ENCODE results near the gene CTNND2.

The CTNND2 gene

GRCh38 chr5:11809407-11809806 lies 94.8 kb downstream of the CTNND2 start (continued):
- TF ChIP-seq HIC1 (tag by site-specific recombination; IDR thresholded peaks at IDR 0.05) (no peak), ZNF549 (tag by site-specific recombination; IDR thresholded peaks at IDR 0.05) (no peak), ZNF391 (tag by site-specific recombination; IDR thresholded peaks at IDR 0.05; ENCODE audit: borderline replicate concordance, low read depth) (no peak), ZNF560 (tag by site-specific recombination; IDR thresholded peaks at IDR 0.05; ENCODE audit: borderline replicate concordance) (no peak), GLI2 (tag by site-specific recombination; IDR thresholded peaks at IDR 0.05; ENCODE audit: borderline replicate concordance, low read depth) (no peak), ZNF433 (tag by site-specific recombination; IDR thresholded peaks at IDR 0.05; ENCODE audit: low read depth) (no peak), MZF1 (tag by site-specific recombination; IDR thresholded peaks at IDR 0.05; ENCODE audit: borderline replicate concordance) (no peak), ZEB2 (tag by site-specific recombination; IDR thresholded peaks at IDR 0.05) (no peak), ZNF785 (tag by site-specific recombination; IDR thresholded peaks at IDR 0.05) (no peak), SALL2 (tag by site-specific recombination; IDR thresholded peaks at IDR 0.05; ENCODE audit: borderline replicate concordance) (no peak), KLF10 (tag by site-specific recombination; IDR thresholded peaks at IDR 0.05) (no peak)

DNA sequence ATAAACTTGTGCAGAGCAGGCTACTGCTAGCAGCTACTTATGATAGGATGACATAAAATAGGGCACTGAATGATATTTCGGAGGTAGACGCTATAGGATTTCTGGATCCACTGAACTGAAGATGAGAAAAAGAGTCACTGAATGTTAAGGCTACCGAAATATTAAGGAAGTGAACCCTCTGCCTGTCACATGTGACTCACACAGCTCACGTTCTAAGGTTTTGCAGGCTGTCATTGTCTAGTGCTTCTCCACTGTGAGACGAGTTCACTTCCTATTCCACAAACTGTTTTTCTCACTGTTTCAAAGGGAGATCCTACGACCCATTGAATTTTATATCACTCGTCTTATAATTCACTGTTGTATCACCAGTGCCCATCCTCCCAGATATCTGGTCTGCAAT lies 100.8 kb downstream of the CTNND2 start:
- no peaks in the 10 kb centered on the region for H3K9me3 ChIP-seq (ENCODE audit: control insufficient read depth, insufficient read depth, low read depth, low read length)
- TF ChIP-seq ZNF521 (tag by site-specific recombination; IDR thresholded peaks at IDR 0.05) (no peak), GFI1B (tag by site-specific recombination; IDR thresholded peaks at IDR 0.05) (no peak), ZNF626 (tag by site-specific recombination; IDR thresholded peaks at IDR 0.05) (no peak), HIC1 (tag by site-specific recombination; IDR thresholded peaks at IDR 0.05) (no peak), ZNF600 (tag by site-specific recombination; IDR thresholded peaks at IDR 0.05) (no peak), GLIS2 (tag by site-specific recombination; IDR thresholded peaks at IDR 0.05) (no peak), ZNF391 (tag by site-specific recombination; IDR thresholded peaks at IDR 0.05; ENCODE audit: borderline replicate concordance, low read depth) (no peak), ZFP41 (tag by site-specific recombination; IDR thresholded peaks at IDR 0.05; ENCODE audit: borderline replicate concordance) (no peak), ZBTB20 (tag by site-specific recombination; IDR thresholded peaks at IDR 0.05) (no peak), REPIN1 (tag by site-specific recombination; IDR thresholded peaks at IDR 0.05; ENCODE audit: low read depth) (no peak), ZNF274 (IDR thresholded peaks at IDR 0.05; ENCODE audit: low read length) (no peak), ZNF274 (tag by site-specific recombination; IDR thresholded peaks at IDR 0.05; ENCODE audit: borderline replicate concordance) (no peak), ZNF707 (tag by site-specific recombination; IDR thresholded peaks at IDR 0.05) (no peak), ZNF624 (tag by site-specific recombination; IDR thresholded peaks at IDR 0.05) (no peak), ZNF473 (tag by site-specific recombination; IDR thresholded peaks at IDR 0.05) (no peak), BCL11B (tag by site-specific recombination; IDR thresholded peaks at IDR 0.05; ENCODE audit: low read depth) (no peak), BCL11A (tag by site-specific recombination; IDR thresholded peaks at IDR 0.05; ENCODE audit: low read depth) (no peak)
- TF ChIP-seq, protein P1, sequence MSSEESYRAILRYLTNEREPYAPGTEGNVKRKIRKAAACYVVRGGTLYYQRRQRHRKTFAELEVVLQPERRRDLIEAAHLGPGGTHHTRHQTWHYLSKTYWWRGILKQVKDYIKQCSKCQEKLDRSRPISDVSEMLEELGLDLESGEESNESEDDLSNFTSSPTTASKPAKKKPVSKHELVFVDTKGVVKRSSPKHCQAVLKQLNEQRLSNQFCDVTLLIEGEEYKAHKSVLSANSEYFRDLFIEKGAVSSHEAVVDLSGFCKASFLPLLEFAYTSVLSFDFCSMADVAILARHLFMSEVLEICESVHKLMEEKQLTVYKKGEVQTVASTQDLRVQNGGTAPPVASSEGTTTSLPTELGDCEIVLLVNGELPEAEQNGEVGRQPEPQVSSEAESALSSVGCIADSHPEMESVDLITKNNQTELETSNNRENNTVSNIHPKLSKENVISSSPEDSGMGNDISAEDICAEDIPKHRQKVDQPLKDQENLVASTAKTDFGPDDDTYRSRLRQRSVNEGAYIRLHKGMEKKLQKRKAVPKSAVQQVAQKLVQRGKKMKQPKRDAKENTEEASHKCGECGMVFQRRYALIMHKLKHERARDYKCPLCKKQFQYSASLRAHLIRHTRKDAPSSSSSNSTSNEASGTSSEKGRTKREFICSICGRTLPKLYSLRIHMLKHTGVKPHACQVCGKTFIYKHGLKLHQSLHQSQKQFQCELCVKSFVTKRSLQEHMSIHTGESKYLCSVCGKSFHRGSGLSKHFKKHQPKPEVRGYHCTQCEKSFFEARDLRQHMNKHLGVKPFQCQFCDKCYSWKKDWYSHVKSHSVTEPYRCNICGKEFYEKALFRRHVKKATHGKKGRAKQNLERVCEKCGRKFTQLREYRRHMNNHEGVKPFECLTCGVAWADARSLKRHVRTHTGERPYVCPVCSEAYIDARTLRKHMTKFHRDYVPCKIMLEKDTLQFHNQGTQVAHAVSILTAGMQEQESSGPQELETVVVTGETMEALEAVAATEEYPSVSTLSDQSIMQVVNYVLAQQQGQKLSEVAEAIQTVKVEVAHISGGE (tag by site-specific recombination; conservative IDR thresholded peaks at IDR 0.05; ENCODE audit: low read depth), result no peak
- POLR2A ChIA-PET, result no interaction called here
- H3K4me3 ChIP-seq (ENCODE audit: low read depth, low read length), result no peak overlapping the region
- H3K27ac ChIP-seq (ENCODE audit: extremely low read depth, low read depth, low read length), result no peak overlapping the region
- no peaks in the 10 kb centered on the region for H3K36me3 ChIP-seq (ENCODE audit: control insufficient read depth in 2 of 2, insufficient read depth in 1 of 2, low read length in 2 of 2)
- H3K4me1 ChIP-seq (ENCODE audit: control insufficient read depth, insufficient read depth, low read length), result no peaks in the 10 kb centered on the region
- CTCF ChIA-PET, result no interaction called here
